Naive B cell (primary cell): Measurements from ENCODE around the gene RNF31. TPM values are rescaled to one million over a fixed set of nuclear protein-coding genes. Genes with fewer than 3 reads are reported as not detected.
A peak's percentile ranks its signal among the peaks of the same experiment; 100 is the strongest.

Source experiments
- ATAC-seq, 2 donors: fragments of 150-1000 bp; cut with Tn5 transposase; 2 replicates each; pipeline ENCODE4 v1.10.0; 2021; ENCODE audit warnings: low read depth in 2 of 2, mild to moderate bottlenecking in 2 of 2, moderate library complexity in 2 of 2
- DNase-seq: peaks from one replicate; pipeline ENCODE4 v3.0.0; 2022
- H3K27ac Mint-ChIP-seq, 6 donors: one replicate each; pipeline ENCODE4 v1.8.0; 2020 to 2022; ENCODE audit warnings: mild to moderate bottlenecking in 6 of 6, mixed read lengths in 6 of 6, moderate library complexity in 5 of 6, inconsistent platforms in 2 of 6
- H3K27me3 Mint-ChIP-seq, 3 donors: one replicate each; pipeline ENCODE4 v1.8.0; 2021 to 2022; ENCODE audit warnings: mixed read lengths in 3 of 3, mild to moderate bottlenecking in 1 of 3
- H3K36me3 Mint-ChIP-seq, 2 donors: one replicate each; pipeline ENCODE4 v1.8.0; 2020 to 2022; ENCODE audit warnings: mixed read lengths in 2 of 2, inconsistent platforms in 1 of 2, mild to moderate bottlenecking in 1 of 2
- H3K4me1 Mint-ChIP-seq, 3 donors: one replicate each; pipeline ENCODE4 v1.8.0; 2020 to 2022; ENCODE audit warnings: mixed read lengths in 3 of 3, inconsistent platforms in 1 of 3, mild to moderate bottlenecking in 1 of 3, moderate library complexity in 1 of 3
- H3K4me3 Mint-ChIP-seq, 8 donors: one replicate each; pipeline ENCODE4 v1.8.0; 2020 to 2022; ENCODE audit warnings: mild to moderate bottlenecking in 8 of 8, mixed read lengths in 8 of 8, moderate library complexity in 8 of 8, inconsistent platforms in 2 of 8
- H3K9me3 Mint-ChIP-seq, 7 donors: one replicate each; pipeline ENCODE4 v1.8.0; 2020 to 2022; ENCODE audit warnings: mixed read lengths in 7 of 7, mild to moderate bottlenecking in 5 of 7, inconsistent platforms in 2 of 7, moderate library complexity in 1 of 7
- polyA plus RNA-seq, 6 donors: library from polyadenylated mRNA; unstranded; fragments of 300-500 nt; fragmentation: Illumina TruSeq; gene quantifications; one replicate each; pipeline ENCODE4 v1.2.3, GENCODE V29; 2021; ENCODE audit warnings: low read depth in 6 of 6

RNF31 gene
- polyA plus RNA-seq, 6 donors from 2014 or later: 21.0 to 47.2 (median 32.1) TPM

GRCh38 chr14:24204163-24205146, 57.2 kb downstream of the RNF31 start:
- DNase-seq: no peak
- H3K27ac Mint-ChIP-seq: peak overlapping the region in 3 of 6 donors; percentile 24 to 82 (median 66)
- no peak for ATAC-seq
- peak overlapping the region in 2 of 8 donors; percentile 10 to 59 for H3K4me3 Mint-ChIP-seq
- peaks cover 34 to 42% of the 10 kb centered on the region in 2 donors for H3K36me3 Mint-ChIP-seq
- no peaks in the 10 kb centered on the region for H3K27me3 Mint-ChIP-seq
- peaks cover 30 to 42% (median 38%) of the 10 kb centered on the region in 3 donors for H3K4me1 Mint-ChIP-seq
- H3K9me3 Mint-ChIP-seq: peaks cover 0 to 2% (median 0%) of the 10 kb centered on the region in 7 donors

- ATAC-seq (no peak), DNase-seq (no peak)
- Mint-ChIP-seq H3K27me3 (no peaks in the 10 kb centered on the region), H3K9me3 (peaks cover 0 to 2% (median 0%) of the 10 kb centered on the region in 7 donors), H3K4me1 (peaks cover 43 to 52% (median 44%) of the 10 kb centered on the region in 3 donors), H3K27ac (peak overlapping the region; percentile 71 to 96 (median 88)), H3K4me3 (peak overlapping the region in 3 of 8 donors; percentile 13 to 61 (median 57)), H3K36me3 (peaks cover 38 to 49% of the 10 kb centered on the region in 2 donors)
Measured at GRCh38 chr14:24206260-24207103, 59.2 kb downstream of the RNF31 start.

GRCh38 chr14:24207104-24207551, 59.8 kb downstream of the RNF31 start:
- peak overlapping the region; percentile 71 to 96 (median 88) for H3K27ac Mint-ChIP-seq
- H3K27me3 Mint-ChIP-seq: no peaks in the 10 kb centered on the region
- DNase-seq: peak; percentile 33
- peaks cover 46 to 56% (median 47%) of the 10 kb centered on the region in 3 donors for H3K4me1 Mint-ChIP-seq
- H3K9me3 Mint-ChIP-seq: peaks cover 0 to 2% (median 0%) of the 10 kb centered on the region in 7 donors
- peak overlapping the region in 5 of 8 donors; percentile 13 to 61 (median 34) for H3K4me3 Mint-ChIP-seq
- peaks cover 37 to 47% of the 10 kb centered on the region in 2 donors for H3K36me3 Mint-ChIP-seq
- peak; percentile 78 to 84 for ATAC-seq

DNA sequence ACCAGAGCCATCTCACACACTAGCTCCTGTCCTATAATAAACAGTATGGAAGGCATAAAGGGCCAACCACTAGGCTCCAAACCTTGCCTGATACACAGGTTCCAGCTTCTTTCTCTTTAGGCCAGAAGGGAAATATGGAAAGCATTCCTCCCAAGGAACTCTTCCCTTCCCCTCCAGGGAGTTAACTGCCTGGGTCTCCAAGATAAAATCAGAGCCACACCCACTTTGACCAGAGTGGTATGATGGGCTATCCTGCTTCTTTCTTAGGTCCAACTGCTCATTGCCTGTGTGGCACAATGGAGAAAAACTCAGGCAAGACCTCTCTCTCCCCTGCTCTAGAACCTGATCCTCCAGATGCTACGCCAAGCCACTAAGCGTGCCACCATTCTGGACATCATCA, 60.3 kb downstream of the RNF31 start:
- ATAC-seq (peak in 1 of 2 donors; percentile 27), DNase-seq (no peak)
- Mint-ChIP-seq H3K27me3 (no peaks in the 10 kb centered on the region), H3K4me3 (peak overlapping the region in 1 of 8 donors; percentile 61), H3K4me1 (peaks cover 46 to 61% (median 52%) of the 10 kb centered on the region in 3 donors), H3K27ac (peak overlapping the region in 4 of 6 donors; percentile 12 to 73 (median 46)), H3K36me3 (peaks cover 35 to 45% of the 10 kb centered on the region in 2 donors), H3K9me3 (peaks cover 0 to 2% (median 0%) of the 10 kb centered on the region in 7 donors)

Other genes starting within 250 kb of the RNF31 start
- 10 to 100 TPM; 13.3 to 27.0 (median 21.8) TPM for gene DHRS4, start 193.7 kb upstream of the RNF31 start, polyA plus RNA-seq
- 10 to 100 TPM in 5 of 6 donors, 1 to 10 TPM in 1; 8.6 to 18.3 (median 16.9) TPM for gene DHRS4L2, start 158.6 kb upstream of the RNF31 start, polyA plus RNA-seq
- under 1 TPM in 2 of 6 donors, not detected in 4; 0.10 to 0.11 TPM for gene CARMIL3, start 95.5 kb upstream of the RNF31 start, polyA plus RNA-seq
- gene CPNE6, start 75.9 kb upstream of the RNF31 start, polyA plus RNA-seq: 1 to 10 TPM in 1 of 6 donors, not detected in 5; 1.1 TPM
- gene PCK2, start 53.2 kb upstream of the RNF31 start, polyA plus RNA-seq: 10 to 100 TPM; 26.5 to 48.0 (median 36.8) TPM
- 100 to 1,000 TPM in 1 of 6 donors, 10 to 100 TPM in 5; 65.8 to 106 (median 78.5) TPM for gene DCAF11, start 32.7 kb upstream of the RNF31 start, polyA plus RNA-seq
- gene NRL, start 32.5 kb upstream of the RNF31 start, polyA plus RNA-seq: 1 to 10 TPM; 2.3 to 8.9 (median 6.4) TPM
- 1 to 10 TPM in 1 of 6 donors, under 1 TPM in 4, not detected in 1; 0.29 to 1.4 (median 0.53) TPM for gene FITM1, start 16.8 kb upstream of the RNF31 start, polyA plus RNA-seq
- gene PSME1, start 11.3 kb upstream of the RNF31 start, polyA plus RNA-seq: 100 to 1,000 TPM; 704 to 932 (median 769) TPM
- 10 to 100 TPM in 2 of 6 donors, 1 to 10 TPM in 4; 5.9 to 15.3 (median 9.2) TPM for gene EMC9, start 5.9 kb upstream of the RNF31 start, polyA plus RNA-seq
- gene PSME2, start 888 bp upstream of the RNF31 start, polyA plus RNA-seq: 100 to 1,000 TPM; 257 to 514 (median 294) TPM
- gene IRF9, start 13.8 kb downstream of the RNF31 start, polyA plus RNA-seq: 100 to 1,000 TPM in 3 of 6 donors, 10 to 100 TPM in 3; 86.7 to 140 (median 97.2) TPM
- gene REC8, start 24.6 kb downstream of the RNF31 start, polyA plus RNA-seq: 1 to 10 TPM; 3.6 to 9.6 (median 6.9) TPM
- 10 to 100 TPM in 5 of 6 donors, 1 to 10 TPM in 1; 5.4 to 19.0 (median 12.6) TPM for gene IPO4, start 41.3 kb downstream of the RNF31 start, polyA plus RNA-seq
- 10 to 100 TPM; 34.5 to 43.9 (median 37.0) TPM for gene TM9SF1, start 47.9 kb downstream of the RNF31 start, polyA plus RNA-seq
- gene TSSK4, start 58.2 kb downstream of the RNF31 start, polyA plus RNA-seq: 1 to 10 TPM in 3 of 6 donors, under 1 TPM in 2, not detected in 1; 0.36 to 1.7 (median 1.4) TPM
- 100 to 1,000 TPM; 139 to 167 (median 157) TPM for gene CHMP4A, start 66.0 kb downstream of the RNF31 start, polyA plus RNA-seq
- gene MDP1, start 68.6 kb downstream of the RNF31 start, polyA plus RNA-seq: 10 to 100 TPM; 32.7 to 48.2 (median 37.3) TPM
- 100 to 1,000 TPM; 306 to 385 (median 326) TPM for gene NEDD8, start 84.9 kb downstream of the RNF31 start, polyA plus RNA-seq
- gene GMPR2, start 85.4 kb downstream of the RNF31 start, polyA plus RNA-seq: 100 to 1,000 TPM in 3 of 6 donors, 10 to 100 TPM in 3; 90.3 to 120 (median 99.2) TPM
- 100 to 1,000 TPM; 238 to 289 (median 254) TPM for gene TINF2, start 95.1 kb downstream of the RNF31 start, polyA plus RNA-seq
- gene TGM1, start 115.7 kb downstream of the RNF31 start, polyA plus RNA-seq: not detected
- 10 to 100 TPM; 22.2 to 36.2 (median 22.8) TPM for gene RABGGTA, start 124.1 kb downstream of the RNF31 start, polyA plus RNA-seq
- 10 to 100 TPM; 20.4 to 38.5 (median 29.3) TPM for gene DHRS1, start 152.3 kb downstream of the RNF31 start, polyA plus RNA-seq
- 1 to 10 TPM in 5 of 6 donors, under 1 TPM in 1; 0.83 to 2.4 (median 1.3) TPM for gene NOP9, start 152.4 kb downstream of the RNF31 start, polyA plus RNA-seq
- gene CIDEB, start 160.5 kb downstream of the RNF31 start, polyA plus RNA-seq: 10 to 100 TPM in 1 of 6 donors, 1 to 10 TPM in 5; 4.9 to 10.4 (median 8.1) TPM
- 1 to 10 TPM in 1 of 6 donors, under 1 TPM in 5; 0.28 to 1.2 (median 0.69) TPM for gene LTB4R2, start 162.6 kb downstream of the RNF31 start, polyA plus RNA-seq
- 1 to 10 TPM; 1.4 to 2.4 (median 2.1) TPM for gene LTB4R, start 164.0 kb downstream of the RNF31 start, polyA plus RNA-seq
- gene ADCY4, start 187.6 kb downstream of the RNF31 start, polyA plus RNA-seq: under 1 TPM in 3 of 6 donors, not detected in 3; 0.29 to 0.53 (median 0.32) TPM
- gene RIPK3, start 192.5 kb downstream of the RNF31 start, polyA plus RNA-seq: 10 to 100 TPM in 2 of 6 donors, 1 to 10 TPM in 3, not detected in 1; 7.7 to 12.9 (median 9.3) TPM
- gene NFATC4, start 220.7 kb downstream of the RNF31 start, polyA plus RNA-seq: under 1 TPM in 2 of 6 donors, not detected in 4; 0.19 to 0.43 TPM